ENCODE results near the gene MYH7B. TPM values are rescaled to one million over a fixed set of nuclear protein-coding genes. Genes with fewer than 3 reads are reported as not detected.

Gene MYH7B
- total RNA-seq, 1 donor from 2014 or later: under 0.01 TPM

GRCh38 chr20:34920055-34920454, 35.6 kb upstream of the MYH7B start:
- H3K36me3 ChIP-seq (ENCODE audit: control insufficient read depth, insufficient read depth, low read length): peaks cover 10% of the 10 kb centered on the region
- TF ChIP-seq, protein P1, sequence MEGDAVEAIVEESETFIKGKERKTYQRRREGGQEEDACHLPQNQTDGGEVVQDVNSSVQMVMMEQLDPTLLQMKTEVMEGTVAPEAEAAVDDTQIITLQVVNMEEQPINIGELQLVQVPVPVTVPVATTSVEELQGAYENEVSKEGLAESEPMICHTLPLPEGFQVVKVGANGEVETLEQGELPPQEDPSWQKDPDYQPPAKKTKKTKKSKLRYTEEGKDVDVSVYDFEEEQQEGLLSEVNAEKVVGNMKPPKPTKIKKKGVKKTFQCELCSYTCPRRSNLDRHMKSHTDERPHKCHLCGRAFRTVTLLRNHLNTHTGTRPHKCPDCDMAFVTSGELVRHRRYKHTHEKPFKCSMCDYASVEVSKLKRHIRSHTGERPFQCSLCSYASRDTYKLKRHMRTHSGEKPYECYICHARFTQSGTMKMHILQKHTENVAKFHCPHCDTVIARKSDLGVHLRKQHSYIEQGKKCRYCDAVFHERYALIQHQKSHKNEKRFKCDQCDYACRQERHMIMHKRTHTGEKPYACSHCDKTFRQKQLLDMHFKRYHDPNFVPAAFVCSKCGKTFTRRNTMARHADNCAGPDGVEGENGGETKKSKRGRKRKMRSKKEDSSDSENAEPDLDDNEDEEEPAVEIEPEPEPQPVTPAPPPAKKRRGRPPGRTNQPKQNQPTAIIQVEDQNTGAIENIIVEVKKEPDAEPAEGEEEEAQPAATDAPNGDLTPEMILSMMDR (IDR thresholded peaks at IDR 0.05; ENCODE audit: insufficient read depth, low read length, severe bottlenecking): no peak
- H3K4me3 ChIP-seq (ENCODE audit: low read depth, low read length): no peak overlapping the region
- FAIRE-seq (no peak), DNase-seq (ENCODE audit: low read depth) (no peak)
- H3K27me3 ChIP-seq (ENCODE audit: control insufficient read depth, insufficient read depth, low read length): no peaks in the 10 kb centered on the region

DNA sequence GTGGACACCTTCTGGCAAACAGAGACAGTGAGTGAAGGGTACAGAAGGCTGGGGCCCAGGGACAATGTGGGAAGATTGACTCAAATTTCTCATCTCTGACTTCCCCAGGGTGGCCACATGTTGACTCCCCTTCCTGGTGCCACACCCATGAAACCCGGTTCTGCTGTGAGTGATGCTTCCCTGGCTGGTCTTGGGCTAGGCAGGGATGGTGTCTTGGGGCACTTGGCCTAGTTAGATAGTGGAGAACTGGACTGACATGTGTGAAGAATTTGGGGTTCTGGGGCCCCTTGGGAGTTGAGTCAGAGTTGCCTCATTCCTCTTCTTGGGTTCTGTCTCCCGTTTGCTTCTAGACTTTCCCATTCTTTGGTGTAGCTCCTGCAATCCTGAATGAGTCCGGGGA, 34.2 kb upstream of the MYH7B start:
- H3K36me3 ChIP-seq (ENCODE audit: control insufficient read depth, insufficient read depth, low read length): peaks cover 16% of the 10 kb centered on the region
- DNase-seq (ENCODE audit: low read depth) (no peak), FAIRE-seq (no peak)
- no peaks in the 10 kb centered on the region for H3K27me3 ChIP-seq (ENCODE audit: control insufficient read depth, insufficient read depth, low read length)
- TF ChIP-seq, protein P1 (IDR thresholded peaks at IDR 0.05; ENCODE audit: insufficient read depth, low read length, severe bottlenecking): no peak
- no peak overlapping the region for H3K4me3 ChIP-seq (ENCODE audit: low read depth, low read length)

DNA sequence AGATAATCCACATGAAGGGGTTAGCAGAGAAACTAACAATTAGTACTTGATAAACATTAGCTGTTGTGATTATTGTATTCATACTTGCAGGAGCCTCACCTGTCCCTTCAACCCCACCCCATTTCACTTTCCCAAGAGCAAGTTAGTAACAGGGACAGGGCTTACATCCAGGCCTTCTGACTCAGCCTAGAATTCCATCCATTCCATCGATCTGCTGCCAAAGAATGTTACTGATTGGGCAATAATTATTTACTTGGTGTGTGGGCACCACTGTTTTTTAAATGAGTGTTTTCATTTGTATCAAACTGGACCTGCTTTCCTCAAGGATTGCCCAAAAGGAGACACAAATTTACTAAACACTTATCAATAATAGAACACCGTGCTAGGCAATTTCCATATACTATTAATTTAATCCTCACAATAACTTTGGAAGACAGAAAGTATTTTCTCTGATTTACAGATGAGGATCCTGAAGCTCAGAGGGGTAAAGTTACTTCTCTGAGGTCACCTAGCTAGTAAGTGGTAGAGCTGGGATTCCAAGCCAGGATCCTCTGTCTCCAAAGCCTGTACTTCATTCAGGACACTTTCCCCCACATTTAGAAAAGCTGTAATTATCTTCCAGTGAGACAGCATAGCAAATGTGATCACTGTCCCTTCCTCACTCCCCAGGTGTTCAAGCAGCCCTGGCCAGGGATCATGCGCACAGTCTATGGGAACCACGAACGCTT, 32.9 kb upstream of the MYH7B start:
- DNase-seq (ENCODE audit: low read depth) (peak; percentile 96), FAIRE-seq (peak; percentile 91)
- H3K4me3 ChIP-seq (ENCODE audit: low read depth, low read length): no peak overlapping the region
- TF ChIP-seq, protein P1 (IDR thresholded peaks at IDR 0.05; ENCODE audit: insufficient read depth, low read length, severe bottlenecking): no peak
- H3K27me3 ChIP-seq (ENCODE audit: control insufficient read depth, insufficient read depth, low read length): no peaks in the 10 kb centered on the region
- H3K36me3 ChIP-seq (ENCODE audit: control insufficient read depth, insufficient read depth, low read length): peaks cover 19% of the 10 kb centered on the region

GRCh38 chr20:34923414-34923813, 32.3 kb upstream of the MYH7B start:
- no peak overlapping the region for H3K4me3 ChIP-seq (ENCODE audit: low read depth, low read length)
- no peaks in the 10 kb centered on the region for H3K27me3 ChIP-seq (ENCODE audit: control insufficient read depth, insufficient read depth, low read length)
- peaks cover 23% of the 10 kb centered on the region for H3K36me3 ChIP-seq (ENCODE audit: control insufficient read depth, insufficient read depth, low read length)
- FAIRE-seq (no peak), DNase-seq (ENCODE audit: low read depth) (no peak)
- TF ChIP-seq, protein P1 (IDR thresholded peaks at IDR 0.05; ENCODE audit: insufficient read depth, low read length, severe bottlenecking): no peak

DNA sequence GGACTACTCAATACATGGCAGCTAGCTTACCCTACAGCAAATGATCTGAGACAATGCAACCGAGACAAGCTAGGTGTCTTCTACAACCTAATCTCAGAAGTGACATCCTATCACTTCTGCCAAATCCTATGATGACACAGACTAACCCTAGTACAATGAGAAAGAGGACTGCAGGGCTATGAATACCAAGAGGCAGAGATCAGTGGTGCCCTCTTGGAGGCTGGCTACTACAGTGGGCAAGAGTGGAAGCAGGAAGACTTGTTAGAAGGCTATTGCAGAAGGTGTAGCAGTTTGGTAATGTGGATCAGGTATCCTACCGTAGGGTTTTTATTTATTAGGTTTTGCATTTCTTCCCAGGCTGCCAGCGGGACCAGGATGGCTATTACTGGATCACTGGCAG, 30.3 kb upstream of the MYH7B start:
- FAIRE-seq: no peak
- TF ChIP-seq, protein P1 (IDR thresholded peaks at IDR 0.05; ENCODE audit: insufficient read depth, low read length, severe bottlenecking): no peak
- Histone ChIP-seq H3K36me3 (ENCODE audit: control insufficient read depth, insufficient read depth, low read length) (peaks cover 29% of the 10 kb centered on the region), H3K27me3 (ENCODE audit: control insufficient read depth, insufficient read depth, low read length) (no peaks in the 10 kb centered on the region), H3K4me3 (ENCODE audit: low read depth, low read length) (no peak overlapping the region)
- DNase-seq (ENCODE audit: low read depth): no peak

- FAIRE-seq (no peak), DNase-seq (ENCODE audit: low read depth) (no peak)
- peaks cover 28% of the 10 kb centered on the region for H3K36me3 ChIP-seq (ENCODE audit: control insufficient read depth, insufficient read depth, low read length)
Observed at GRCh38 chr20:34925981-34926380, 29.7 kb upstream of the MYH7B start.

More at GRCh38 chr20:34925981-34926380, 29.7 kb upstream of the MYH7B start:
- no peaks in the 10 kb centered on the region for H3K27me3 ChIP-seq (ENCODE audit: control insufficient read depth, insufficient read depth, low read length)
- no peak overlapping the region for H3K4me3 ChIP-seq (ENCODE audit: low read depth, low read length)
- TF ChIP-seq, protein P1 (IDR thresholded peaks at IDR 0.05; ENCODE audit: insufficient read depth, low read length, severe bottlenecking): no peak
